Chondrocyte (in vitro differentiated cells): ENCODE results near the gene SLC8A3. TPM values are rescaled to one million over a fixed set of nuclear protein-coding genes. Genes with fewer than 3 reads are reported as not detected.

Experiments
- DNase-seq: peaks from one replicate; pipeline ENCODE4 v3.0.0; 2021; ENCODE audit warnings: mixed read lengths, low spot score
- H3K27ac Mint-ChIP-seq: one replicate; pipeline ENCODE4 v1.8.0; 2021; ENCODE audit warnings: mild to moderate bottlenecking, moderate library complexity, mixed read lengths; ENCODE audit not compliant: unreplicated experiment
- H3K27me3 Mint-ChIP-seq: 2 replicates; pipeline ENCODE4 v1.8.0; 2021; ENCODE audit warnings: low read depth, mixed read lengths
- H3K36me3 Mint-ChIP-seq: 2 replicates; pipeline ENCODE4 v1.8.0; 2021; ENCODE audit warnings: low read depth, mixed read lengths
- H3K4me1 Mint-ChIP-seq: 2 replicates; pipeline ENCODE4 v1.8.0; 2021; ENCODE audit warnings: low read depth, mild to moderate bottlenecking, mixed read lengths
- H3K4me3 Mint-ChIP-seq: one replicate; pipeline ENCODE4 v1.8.0; 2021; ENCODE audit warnings: mild to moderate bottlenecking, moderate library complexity, mixed read lengths; ENCODE audit not compliant: unreplicated experiment
- H3K9me3 Mint-ChIP-seq: 2 replicates; pipeline ENCODE4 v1.8.0; 2021; ENCODE audit warnings: low read depth, mixed read lengths
- CTCF ChIP-seq: fragments of 200-600 bp; sonication (generic); IDR thresholded peaks from 2 replicates; pipeline ENCODE4 v1.5.0; 2021; ENCODE audit warnings: antibody characterized with exemption, mild to moderate bottlenecking, moderate library complexity
- total RNA-seq: library from RNA; stranded (reverse); gene quantifications from 3 replicates; pipeline ENCODE4 v1.2.1, GENCODE V29; 2021

SLC8A3 gene
- total RNA-seq, 1 donor from 2014 or later: 0.12 TPM

DNA sequence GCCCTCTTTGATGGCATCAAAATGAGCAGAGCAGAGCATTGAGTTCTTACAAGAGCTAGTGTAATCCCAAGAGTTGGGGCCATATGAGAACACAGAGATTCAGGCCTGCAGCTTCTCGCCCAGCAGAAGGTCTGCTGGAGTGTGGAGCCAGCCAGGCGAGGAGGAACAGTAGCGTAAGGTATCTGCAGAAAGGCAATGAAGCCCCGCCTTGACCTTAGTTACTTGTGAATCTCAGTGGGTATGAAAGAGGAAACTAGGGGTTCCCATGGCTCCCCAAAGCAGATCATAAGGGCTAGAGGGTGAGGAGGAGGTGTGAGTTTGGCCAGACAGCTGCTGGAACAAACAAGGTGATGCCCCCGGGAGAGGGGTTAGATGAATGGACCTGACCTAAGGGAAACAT is 49.4 kb downstream of the SLC8A3 start:
- TF ChIP-seq CTCF: no peak
- no peak overlapping the region for H3K4me3 Mint-ChIP-seq
- H3K27me3 Mint-ChIP-seq: peaks cover 6% of the 10 kb centered on the region
- no peak for DNase-seq
- no peaks in the 10 kb centered on the region for H3K9me3 Mint-ChIP-seq
- H3K36me3 Mint-ChIP-seq: no peaks in the 10 kb centered on the region
- no peak overlapping the region for H3K27ac Mint-ChIP-seq
- H3K4me1 Mint-ChIP-seq: no peaks in the 10 kb centered on the region

DNA sequence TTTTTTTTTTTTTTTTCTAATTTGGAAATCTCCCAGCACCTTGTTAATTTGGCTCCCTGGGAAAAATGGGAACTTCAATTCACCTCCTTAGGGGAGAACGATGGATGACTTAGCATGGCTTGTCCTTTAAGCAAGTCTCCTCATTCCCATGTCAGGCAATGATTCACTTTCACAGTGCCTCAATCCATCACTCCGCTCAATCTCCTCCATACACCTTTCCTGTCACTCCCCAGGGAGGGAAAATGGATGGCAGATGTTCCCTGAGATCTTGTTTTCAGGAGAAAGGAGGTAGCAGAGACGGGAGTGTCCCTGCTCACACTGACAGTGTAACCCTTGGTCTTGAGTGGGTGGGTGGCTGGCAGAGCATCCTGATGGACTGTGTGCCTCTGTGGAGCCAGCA is 51.0 kb downstream of the SLC8A3 start:
- H3K4me1 Mint-ChIP-seq: no peaks in the 10 kb centered on the region
- H3K36me3 Mint-ChIP-seq: no peaks in the 10 kb centered on the region
- peaks cover 6% of the 10 kb centered on the region for H3K27me3 Mint-ChIP-seq
- no peak overlapping the region for H3K4me3 Mint-ChIP-seq
- no peak for TF ChIP-seq CTCF
- H3K9me3 Mint-ChIP-seq: no peaks in the 10 kb centered on the region
- no peak overlapping the region for H3K27ac Mint-ChIP-seq
- no peak for DNase-seq

DNA sequence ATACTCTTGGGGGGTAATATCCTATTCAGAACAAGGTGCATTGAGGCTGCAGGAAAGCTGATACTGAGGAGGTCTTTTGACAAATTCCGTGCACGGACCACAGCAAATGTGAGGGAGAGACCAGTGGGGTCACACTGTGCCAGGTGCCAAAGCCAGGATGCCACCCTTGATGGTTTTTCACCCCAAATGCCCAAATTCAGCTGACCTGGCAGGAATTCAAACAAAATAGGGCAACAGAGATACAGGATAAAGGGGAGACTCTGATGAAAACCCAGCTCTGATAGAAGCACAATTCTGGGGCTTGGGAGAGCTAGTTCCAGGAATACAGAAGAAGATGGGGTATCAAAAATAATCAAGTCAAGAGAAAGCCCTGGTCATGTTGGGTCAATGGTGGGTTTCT is 55.3 kb downstream of the SLC8A3 start:
- no peak overlapping the region for H3K4me3 Mint-ChIP-seq
- no peak overlapping the region for H3K27ac Mint-ChIP-seq
- H3K36me3 Mint-ChIP-seq: no peaks in the 10 kb centered on the region
- no peak for TF ChIP-seq CTCF
- no peaks in the 10 kb centered on the region for H3K4me1 Mint-ChIP-seq
- DNase-seq: no peak
- H3K27me3 Mint-ChIP-seq: peaks cover 6% of the 10 kb centered on the region
- H3K9me3 Mint-ChIP-seq: no peaks in the 10 kb centered on the region

- Mint-ChIP-seq H3K4me1 (no peaks in the 10 kb centered on the region), H3K9me3 (no peaks in the 10 kb centered on the region), H3K27me3 (peaks cover 6% of the 10 kb centered on the region), H3K4me3 (no peak overlapping the region), H3K27ac (no peak overlapping the region), H3K36me3 (no peaks in the 10 kb centered on the region)
- no peak for TF ChIP-seq CTCF
- DNase-seq: no peak
Measured at GRCh38 chr14:70130482-70130881, 58.3 kb downstream of the SLC8A3 start.

DNA sequence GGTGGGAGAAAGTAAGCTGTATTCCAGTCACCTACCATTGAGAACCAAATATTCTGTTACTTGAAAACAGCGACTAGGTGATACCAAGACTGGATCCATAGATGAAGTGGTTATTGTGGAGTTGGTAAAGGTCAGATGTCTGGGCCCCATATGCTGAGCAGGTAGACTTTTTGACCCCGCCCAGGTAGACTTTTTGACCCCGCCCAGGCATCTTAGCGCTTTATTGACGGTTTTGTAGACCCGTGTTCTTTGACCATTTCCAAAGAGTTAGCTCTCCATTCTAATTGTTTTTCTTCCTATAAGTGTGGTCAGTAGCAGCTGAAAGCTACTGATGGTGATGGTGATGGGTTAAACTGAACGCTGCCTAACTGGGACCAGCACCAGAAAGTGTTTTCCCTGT is 61.6 kb downstream of the SLC8A3 start:
- Mint-ChIP-seq H3K27ac (no peak overlapping the region), H3K36me3 (no peaks in the 10 kb centered on the region), H3K4me3 (no peak overlapping the region), H3K27me3 (peaks cover 6% of the 10 kb centered on the region), H3K9me3 (no peaks in the 10 kb centered on the region), H3K4me1 (no peaks in the 10 kb centered on the region)
- no peak for DNase-seq
- TF ChIP-seq CTCF: no peak
